HCT116 (cell line): ENCODE data around the gene CFAP161. TPM values are rescaled to one million over a fixed set of nuclear protein-coding genes. Genes with fewer than 3 reads are reported as not detected.

ENCODE experiments used
- ATAC-seq: fragments of 200-7000 bp; cut with Tn5 transposase; 2 replicates; pipeline ENCODE4 v1.9.1; 2020; ENCODE audit warnings: mild to moderate bottlenecking, moderate library complexity
- BruUV-seq: library from RNA; stranded (reverse); fragments of 400-500 nt; replicated peaks from 2 replicates; lab custom pipeline; 2021; lab: Mats Ljungman, UMichigan
- CTCF ChIA-PET: fragments of 300-600 bp; sonication (Branson Sonifier 250); formaldehyde crosslinking; loops from one replicate; lab custom pipeline; 2021; ENCODE audit warnings: antibody characterized with exemption; lab: Charles Lee
- POLR2A ChIA-PET: fragments of 300-600, 350-600 bp; sonication (Branson Sonifier 250); formaldehyde crosslinking; loops from one replicate; lab custom pipeline; 2021; ENCODE audit warnings: antibody characterized with exemption; lab: Charles Lee
- RAD21 ChIA-PET, 2 experiments: fragments of 300-600 bp; sonication (Branson Sonifier 250); formaldehyde crosslinking; loops; one replicate each; lab custom pipeline; 2023; ENCODE audit warnings: low total read pairs in 2 of 2; ENCODE audit not compliant: uncharacterized antibody in 2 of 2, unreplicated experiment in 2 of 2, low non-redundant PET in 1 of 2; lab: Charles Lee
- DNase-seq: peaks from one replicate; pipeline ENCODE4 v3.0.0-alpha.2; 2010; ENCODE audit warnings: low read depth, low spot score
- H2AFZ ChIP-seq: fragments of 200-600 bp; shearing (Covaris generic), sonication (generic); 2 replicates; pipeline ENCODE4 v1.6.1; 2017; ENCODE audit warnings: low read depth, mixed run types, mixed read lengths, antibody characterized with exemption, low read length; ENCODE audit not compliant: poor library complexity, severe bottlenecking
- H3K27ac ChIP-seq: 2 replicates; pipeline ENCODE4 v1.5.1; 2012; ENCODE audit warnings: low read depth, low read length
- H3K27me3 ChIP-seq: fragments of 200-600 bp; sonication (generic); 2 replicates; pipeline ENCODE4 v1.6.1; 2016; ENCODE audit warnings: mixed run types, low read length, mixed read lengths; ENCODE audit not compliant: insufficient read depth
- H3K36me3 ChIP-seq, 2 experiments: fragments of 200-500 bp in 1 of 2; fragments of 200-600 bp in 1 of 2; sonication (Bioruptor generic) in 1 of 2; sonication (generic) in 1 of 2; 2 replicates each; pipeline versions ENCODE4 v1.5.1 to v1.6.1; 2014 to 2016; ENCODE audit warnings: low read length in 2 of 2, inconsistent platforms in 1 of 2, mixed read lengths in 1 of 2, mixed run types in 1 of 2; ENCODE audit not compliant: insufficient read depth in 2 of 2, control insufficient read depth in 1 of 2
- H3K4me1 ChIP-seq, 2 experiments: fragments of 200-600 bp in 1 of 2; sonication (generic) in 1 of 2; 2 replicates each; pipeline versions ENCODE4 v1.5.1 to v1.6.1; 2012 to 2017; ENCODE audit warnings: low read length in 2 of 2, inconsistent platforms in 1 of 2, mild to moderate bottlenecking in 1 of 2, mixed read lengths in 1 of 2, mixed run types in 1 of 2, moderate library complexity in 1 of 2; ENCODE audit not compliant: insufficient read depth in 2 of 2, control insufficient read depth in 1 of 2
- H3K4me2 ChIP-seq: fragments of 200-600 bp; sonication (generic); 2 replicates; pipeline ENCODE4 v1.6.1; 2017; ENCODE audit warnings: mixed run types, low read length, mixed read lengths
- H3K4me3 ChIP-seq, 2 experiments: fragments of 200-600 bp in 1 of 2; sonication (generic) in 1 of 2; replicated peaks in 1 of 2; 2 replicates each; pipeline ENCODE4 v1.5.1; 2011 to 2016; ENCODE audit warnings: low read length in 2 of 2, control low read depth in 1 of 2, low read depth in 1 of 2, mild to moderate bottlenecking in 1 of 2, mixed read lengths in 1 of 2, mixed run types in 1 of 2
- H3K79me2 ChIP-seq: fragments of 200-600 bp; sonication (generic); 2 replicates; pipeline ENCODE4 v1.6.1; 2017; ENCODE audit warnings: mild to moderate bottlenecking, mixed run types, low read length, moderate library complexity, mixed read lengths; ENCODE audit not compliant: insufficient read depth
- H3K9ac ChIP-seq: fragments of 200-600 bp; sonication (generic); 2 replicates; pipeline ENCODE4 v1.6.1; 2016; ENCODE audit warnings: low read length, mixed read lengths
- H3K9me2 ChIP-seq: fragments of 200-600 bp; sonication (generic), shearing (Covaris generic); 2 replicates; pipeline ENCODE4 v1.6.1; 2017; ENCODE audit warnings: mixed run types, mild to moderate bottlenecking, moderate library complexity; ENCODE audit not compliant: insufficient read depth
- H3K9me3 ChIP-seq, 2 experiments: fragments of 200-500 bp in 1 of 2; fragments of 200-600 bp in 1 of 2; sonication (Bioruptor generic) in 1 of 2; sonication (generic) in 1 of 2; 2 replicates each; pipeline ENCODE4 v1.6.1; 2014 to 2017; ENCODE audit warnings: low read length in 2 of 2, mixed read lengths in 2 of 2, inconsistent platforms in 1 of 2, low read depth in 1 of 2, mild to moderate bottlenecking in 1 of 2, mixed run types in 1 of 2, moderate library complexity in 1 of 2; ENCODE audit not compliant: control insufficient read depth in 1 of 2, insufficient read depth in 1 of 2
- H4K20me1 ChIP-seq: fragments of 200-600 bp; sonication (generic), shearing (Covaris generic); 2 replicates; pipeline ENCODE4 v1.6.1; 2017; ENCODE audit warnings: mixed run types, mild to moderate bottlenecking, moderate library complexity; ENCODE audit not compliant: insufficient read depth
- POLR2AphosphoS5 ChIP-seq: IDR thresholded peaks from 2 replicates; pipeline ENCODE4 v1.6.1; 2011; ENCODE audit warnings: mild to moderate bottlenecking, low read depth, low read length, moderate library complexity
- SRF ChIP-seq: IDR thresholded peaks from 2 replicates; pipeline ENCODE4 v1.6.1; 2012; ENCODE audit warnings: low read depth
- TCF7L2 ChIP-seq: IDR thresholded peaks from 2 replicates; pipeline ENCODE4 v1.7.0; 2011; ENCODE audit warnings: borderline replicate concordance, inconsistent platforms; ENCODE audit not compliant: insufficient read depth, insufficient read length; ENCODE audit errors: extremely low read depth
- YY1 ChIP-seq: IDR thresholded peaks from 2 replicates; pipeline ENCODE4 v1.6.1; 2011; ENCODE audit warnings: low read length, low read depth, moderate library complexity, mild to moderate bottlenecking; ENCODE audit not compliant: insufficient replicate concordance; ENCODE audit errors: extremely low read depth
- ZFX ChIP-seq: fragments of 450-650 bp; IDR thresholded peaks from 2 replicates; pipeline ENCODE4 v1.6.1; 2017
- intact Hi-C: fragments of 100-400 bp; cut with micrococcal nuclease; formaldehyde crosslinking; loops from 2 replicates; pipeline ENCODE4 v1.10.0; 2022
- total RNA-seq: library from RNA; stranded (reverse); gene quantifications from one replicate; pipeline ENCODE4 v1.2.1, GENCODE V29; 2021; ENCODE audit not compliant: unreplicated experiment
- TF ChIP-seq, protein P1 (sequence below): IDR thresholded peaks from 2 replicates; pipeline ENCODE4 v1.6.1; 2012; ENCODE audit warnings: low read depth

CFAP161 gene
- total RNA-seq, 1 experiment from 2014 or later, result 0.15 TPM

DNA sequence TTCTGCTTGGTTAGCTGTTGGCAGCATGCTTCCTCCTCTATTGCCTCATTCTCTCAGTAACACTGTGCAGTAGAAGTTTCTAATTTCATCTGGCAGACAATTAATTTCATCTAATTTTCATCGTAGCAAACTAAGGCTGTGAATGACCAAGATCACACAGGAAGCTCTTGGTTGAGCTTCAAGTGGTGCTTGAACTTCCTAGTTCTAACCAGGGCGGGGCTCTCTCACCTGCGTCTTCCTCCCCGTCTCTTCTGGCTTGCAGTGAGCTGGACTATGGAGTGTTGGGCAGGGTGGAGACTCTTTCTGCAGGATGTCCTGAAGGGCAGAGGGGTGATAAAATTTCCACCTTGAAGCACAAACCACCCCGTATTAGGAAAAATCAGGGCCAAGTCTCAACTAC lies 60.7 kb downstream of the CFAP161 start (continued):
- TF ChIP-seq TCF7L2 (no peak), ZFX (no peak), SRF (no peak), YY1 (no peak)
- TF ChIP-seq, protein P1, sequence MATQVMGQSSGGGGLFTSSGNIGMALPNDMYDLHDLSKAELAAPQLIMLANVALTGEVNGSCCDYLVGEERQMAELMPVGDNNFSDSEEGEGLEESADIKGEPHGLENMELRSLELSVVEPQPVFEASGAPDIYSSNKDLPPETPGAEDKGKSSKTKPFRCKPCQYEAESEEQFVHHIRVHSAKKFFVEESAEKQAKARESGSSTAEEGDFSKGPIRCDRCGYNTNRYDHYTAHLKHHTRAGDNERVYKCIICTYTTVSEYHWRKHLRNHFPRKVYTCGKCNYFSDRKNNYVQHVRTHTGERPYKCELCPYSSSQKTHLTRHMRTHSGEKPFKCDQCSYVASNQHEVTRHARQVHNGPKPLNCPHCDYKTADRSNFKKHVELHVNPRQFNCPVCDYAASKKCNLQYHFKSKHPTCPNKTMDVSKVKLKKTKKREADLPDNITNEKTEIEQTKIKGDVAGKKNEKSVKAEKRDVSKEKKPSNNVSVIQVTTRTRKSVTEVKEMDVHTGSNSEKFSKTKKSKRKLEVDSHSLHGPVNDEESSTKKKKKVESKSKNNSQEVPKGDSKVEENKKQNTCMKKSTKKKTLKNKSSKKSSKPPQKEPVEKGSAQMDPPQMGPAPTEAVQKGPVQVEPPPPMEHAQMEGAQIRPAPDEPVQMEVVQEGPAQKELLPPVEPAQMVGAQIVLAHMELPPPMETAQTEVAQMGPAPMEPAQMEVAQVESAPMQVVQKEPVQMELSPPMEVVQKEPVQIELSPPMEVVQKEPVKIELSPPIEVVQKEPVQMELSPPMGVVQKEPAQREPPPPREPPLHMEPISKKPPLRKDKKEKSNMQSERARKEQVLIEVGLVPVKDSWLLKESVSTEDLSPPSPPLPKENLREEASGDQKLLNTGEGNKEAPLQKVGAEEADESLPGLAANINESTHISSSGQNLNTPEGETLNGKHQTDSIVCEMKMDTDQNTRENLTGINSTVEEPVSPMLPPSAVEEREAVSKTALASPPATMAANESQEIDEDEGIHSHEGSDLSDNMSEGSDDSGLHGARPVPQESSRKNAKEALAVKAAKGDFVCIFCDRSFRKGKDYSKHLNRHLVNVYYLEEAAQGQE, result no peak

DNA sequence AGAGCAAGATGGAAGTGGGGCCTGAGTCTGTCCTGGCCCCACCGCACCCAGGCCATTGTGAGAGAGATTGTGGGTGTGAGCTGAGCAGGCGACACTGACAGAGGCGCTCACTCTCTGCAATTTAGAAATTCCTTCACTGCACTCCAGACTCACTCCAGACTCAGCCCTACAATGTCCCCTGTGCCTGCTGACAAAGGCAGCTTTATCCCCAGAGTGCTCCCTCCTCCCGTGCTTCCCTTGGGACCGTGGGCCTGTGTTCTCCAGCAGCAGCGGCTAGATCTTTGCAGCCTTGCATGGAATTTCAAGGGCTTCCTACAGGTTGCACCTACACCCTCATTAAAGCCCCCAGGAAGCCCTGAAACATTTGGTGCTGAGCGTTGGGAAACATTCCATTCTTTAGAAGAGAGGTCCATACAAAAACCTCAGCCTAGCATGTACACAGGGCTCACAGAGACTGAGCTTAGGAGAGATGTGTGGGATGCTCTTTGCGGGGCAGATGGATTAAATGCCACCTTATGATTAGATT lies 61.3 kb downstream of the CFAP161 start:
- ChIA-PET POLR2A (no interaction called here), CTCF (interaction anchor here (1.0 kb wide), 1 partner anchor 71 kb away, joined by 6 read pairs; no protein-coding TSS in a partner anchor), RAD21 (no interaction called here)
- DNase-seq, result no peak
- no peaks in the 10 kb centered on the region for H3K27me3 ChIP-seq
- no peak for ATAC-seq
- H3K4me2 ChIP-seq, result no peak overlapping the region
- TF ChIP-seq, protein P1, result no peak
- no peak for TF ChIP-seq POLR2AphosphoS5
- no peak for TF ChIP-seq YY1
- H3K9ac ChIP-seq, result no peak overlapping the region
- H3K4me3 ChIP-seq, result no peak overlapping the region
- no peak overlapping the region for H2AFZ ChIP-seq
- H4K20me1 ChIP-seq, result no peaks in the 10 kb centered on the region
- no peaks in the 10 kb centered on the region for H3K9me3 ChIP-seq
- BruUV-seq, result no TSS peak
- H3K36me3 ChIP-seq, result no peaks in the 10 kb centered on the region
- H3K9me2 ChIP-seq, result no peaks in the 10 kb centered on the region
- intact Hi-C loops, result no loop called here
- no peaks in the 10 kb centered on the region for H3K4me1 ChIP-seq
- no peak overlapping the region for H3K27ac ChIP-seq
- no peaks in the 10 kb centered on the region for H3K79me2 ChIP-seq
